ENCODE data around the gene DIPK1A. TPM values are rescaled to one million over a fixed set of nuclear protein-coding genes. Genes with fewer than 3 reads are reported as not detected.

The DIPK1A gene
- total RNA-seq, 1 donor from 2014 or later = 16.0 TPM

DNA sequence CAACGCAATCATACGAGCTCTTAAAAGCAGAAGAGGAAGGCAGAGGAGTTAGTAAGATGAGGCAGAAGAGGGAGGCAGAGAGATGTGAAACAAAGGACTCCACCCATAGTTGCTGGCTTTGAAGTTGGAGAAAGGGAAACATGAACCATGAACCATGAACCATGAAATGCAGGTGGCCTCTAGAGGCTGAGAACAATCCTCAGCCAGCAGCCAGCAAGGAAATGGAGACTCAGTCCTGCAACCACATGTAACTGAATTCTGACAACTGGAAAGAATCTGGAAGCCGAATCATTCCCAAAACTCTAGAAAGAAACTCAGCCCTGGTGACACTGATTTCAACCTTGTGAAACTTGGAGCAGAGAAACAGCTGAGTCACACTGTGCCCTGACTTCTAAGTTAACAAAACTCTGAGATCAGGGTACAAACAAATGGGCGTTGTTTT lies 10.1 kb downstream of the DIPK1A start:
- intact Hi-C loops (cut with micrococcal nuclease) = loop anchor here (1.0 to 5.0 kb wide), 5 partner anchors 9 to 92 kb away; no protein-coding TSS in a partner anchor
- ATAC-seq (ENCODE audit: low read depth) (peak; percentile 79), DNase-seq (no peak)
- ChIA-PET POLR2A (interaction anchor here (1.0 to 4.7 kb wide), 6 partner anchors 10 to 128 kb away, joined by 3 to 39 read pairs (median 6); partner anchors contain the start of genes DIPK1A, MTF2 and RPL5), CTCF (interaction anchor here (1.1 to 2.5 kb wide), 9 partner anchors 10 to 93 kb away, joined by 3 to 22 read pairs (median 5); partner anchors contain the start of gene DIPK1A)
- H3K4me3 Mint-ChIP-seq = no peak overlapping the region
- H3K4me1 Mint-ChIP-seq = peaks cover 34% of the 10 kb centered on the region
- peaks cover 5% of the 10 kb centered on the region for H3K36me3 Mint-ChIP-seq (ENCODE audit: low read depth)
- TF ChIP-seq, protein P1, sequence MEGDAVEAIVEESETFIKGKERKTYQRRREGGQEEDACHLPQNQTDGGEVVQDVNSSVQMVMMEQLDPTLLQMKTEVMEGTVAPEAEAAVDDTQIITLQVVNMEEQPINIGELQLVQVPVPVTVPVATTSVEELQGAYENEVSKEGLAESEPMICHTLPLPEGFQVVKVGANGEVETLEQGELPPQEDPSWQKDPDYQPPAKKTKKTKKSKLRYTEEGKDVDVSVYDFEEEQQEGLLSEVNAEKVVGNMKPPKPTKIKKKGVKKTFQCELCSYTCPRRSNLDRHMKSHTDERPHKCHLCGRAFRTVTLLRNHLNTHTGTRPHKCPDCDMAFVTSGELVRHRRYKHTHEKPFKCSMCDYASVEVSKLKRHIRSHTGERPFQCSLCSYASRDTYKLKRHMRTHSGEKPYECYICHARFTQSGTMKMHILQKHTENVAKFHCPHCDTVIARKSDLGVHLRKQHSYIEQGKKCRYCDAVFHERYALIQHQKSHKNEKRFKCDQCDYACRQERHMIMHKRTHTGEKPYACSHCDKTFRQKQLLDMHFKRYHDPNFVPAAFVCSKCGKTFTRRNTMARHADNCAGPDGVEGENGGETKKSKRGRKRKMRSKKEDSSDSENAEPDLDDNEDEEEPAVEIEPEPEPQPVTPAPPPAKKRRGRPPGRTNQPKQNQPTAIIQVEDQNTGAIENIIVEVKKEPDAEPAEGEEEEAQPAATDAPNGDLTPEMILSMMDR (IDR thresholded peaks at IDR 0.05) = no peak
- no peaks in the 10 kb centered on the region for H3K9me3 Mint-ChIP-seq
- no peaks in the 10 kb centered on the region for H3K27me3 Mint-ChIP-seq
- no peak overlapping the region for H3K27ac Mint-ChIP-seq

DNA sequence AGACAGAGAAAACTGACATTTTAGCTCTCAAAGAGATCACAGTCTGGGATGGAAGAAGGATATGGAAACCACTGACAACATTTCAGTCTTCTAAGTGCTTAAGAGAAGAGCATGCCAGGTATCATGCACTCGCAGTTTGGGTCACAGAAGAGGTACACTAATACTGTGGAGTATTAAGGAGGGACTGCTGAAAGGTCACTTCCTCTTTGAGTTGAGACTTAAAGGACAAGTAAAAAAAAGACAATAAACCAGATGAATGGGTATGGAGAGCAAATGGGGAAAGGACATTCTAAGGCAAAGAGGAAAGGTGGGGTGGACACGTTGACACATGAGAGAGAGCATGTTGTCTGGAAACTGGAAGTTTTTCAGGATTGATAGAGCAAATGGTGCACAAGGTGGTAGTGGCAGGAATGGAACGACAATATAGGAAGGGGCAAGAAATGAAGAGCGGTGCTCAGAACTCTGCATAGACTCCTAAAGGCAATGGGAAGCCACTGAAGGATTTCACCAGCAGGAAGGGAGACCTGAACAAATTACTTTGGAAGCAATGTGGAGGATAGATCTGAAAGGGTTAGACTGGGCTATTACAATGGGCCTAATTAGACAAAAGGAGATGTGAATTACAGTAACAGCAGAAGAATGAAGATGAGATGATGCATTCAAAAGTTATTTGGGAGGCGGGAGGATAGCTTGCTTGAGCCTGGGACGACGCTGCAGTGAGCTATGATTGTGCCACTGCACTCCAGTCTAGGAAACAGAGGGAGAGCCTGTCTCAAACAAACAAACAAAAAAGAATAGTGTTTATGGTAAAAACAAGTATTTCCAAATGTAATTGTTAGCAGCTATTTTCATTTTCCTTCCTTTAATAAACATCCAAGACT lies 11.1 kb downstream of the DIPK1A start:
- DNase-seq (no peak), ATAC-seq (ENCODE audit: low read depth) (peak; percentile 16)
- H3K36me3 Mint-ChIP-seq (ENCODE audit: low read depth) = peaks cover 5% of the 10 kb centered on the region
- H3K27ac Mint-ChIP-seq = no peak overlapping the region
- H3K9me3 Mint-ChIP-seq = no peaks in the 10 kb centered on the region
- intact Hi-C loops (cut with micrococcal nuclease) = loop anchor here (2.0 to 5.0 kb wide), 4 partner anchors 13 to 91 kb away; no protein-coding TSS in a partner anchor
- no peaks in the 10 kb centered on the region for H3K27me3 Mint-ChIP-seq
- TF ChIP-seq, protein P1 (IDR thresholded peaks at IDR 0.05) = no peak
- POLR2A ChIA-PET = interaction anchor here (0.7 to 4.7 kb wide), 8 partner anchors 11 to 129 kb away, joined by 3 to 39 read pairs (median 4); partner anchors contain the start of genes DIPK1A, MTF2 and RPL5
- H3K4me1 Mint-ChIP-seq = peaks cover 37% of the 10 kb centered on the region
- CTCF ChIA-PET = interaction anchor here (0.8 to 2.5 kb wide), 12 partner anchors 8 to 92 kb away, joined by 3 to 22 read pairs (median 4); partner anchors contain the start of gene DIPK1A
- no peak overlapping the region for H3K4me3 Mint-ChIP-seq

DNA sequence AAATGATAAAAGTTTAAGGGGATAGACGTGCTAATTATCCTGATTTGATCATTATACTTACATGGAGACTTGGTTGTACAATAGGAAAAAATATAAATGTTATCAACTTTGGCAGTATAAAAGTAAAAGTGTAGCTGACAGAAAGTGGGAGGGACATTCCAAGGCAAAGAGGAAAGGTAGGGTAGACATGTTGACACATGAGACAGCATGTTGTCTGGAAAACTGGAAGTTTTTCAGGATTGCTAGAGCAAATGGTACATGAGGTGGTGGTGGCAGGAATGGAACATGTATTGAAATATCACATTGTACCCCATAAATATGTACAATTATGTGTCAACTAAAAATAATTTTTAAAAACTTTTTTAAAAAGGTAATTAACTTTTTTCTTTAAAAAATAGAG lies 13.2 kb downstream of the DIPK1A start:
- Mint-ChIP-seq H3K4me3 (no peak overlapping the region), H3K4me1 (peaks cover 49% of the 10 kb centered on the region), H3K36me3 (ENCODE audit: low read depth) (peaks cover 5% of the 10 kb centered on the region), H3K27me3 (no peaks in the 10 kb centered on the region), H3K9me3 (no peaks in the 10 kb centered on the region), H3K27ac (peak overlapping the region; percentile 46)
- POLR2A ChIA-PET = interaction anchor here (0.8 to 4.7 kb wide), 3 partner anchors 10 to 33 kb away, joined by 3 to 39 read pairs (median 3); partner anchors contain the start of gene DIPK1A
- intact Hi-C loops (cut with micrococcal nuclease) = no loop called here
- CTCF ChIA-PET = interaction anchor here (1.1 kb wide), 1 partner anchor 8 kb away, joined by 3 read pairs; no protein-coding TSS in a partner anchor
- ATAC-seq (ENCODE audit: low read depth) = no peak
- TF ChIP-seq, protein P1 (IDR thresholded peaks at IDR 0.05) = no peak
- no peak for DNase-seq

DNA sequence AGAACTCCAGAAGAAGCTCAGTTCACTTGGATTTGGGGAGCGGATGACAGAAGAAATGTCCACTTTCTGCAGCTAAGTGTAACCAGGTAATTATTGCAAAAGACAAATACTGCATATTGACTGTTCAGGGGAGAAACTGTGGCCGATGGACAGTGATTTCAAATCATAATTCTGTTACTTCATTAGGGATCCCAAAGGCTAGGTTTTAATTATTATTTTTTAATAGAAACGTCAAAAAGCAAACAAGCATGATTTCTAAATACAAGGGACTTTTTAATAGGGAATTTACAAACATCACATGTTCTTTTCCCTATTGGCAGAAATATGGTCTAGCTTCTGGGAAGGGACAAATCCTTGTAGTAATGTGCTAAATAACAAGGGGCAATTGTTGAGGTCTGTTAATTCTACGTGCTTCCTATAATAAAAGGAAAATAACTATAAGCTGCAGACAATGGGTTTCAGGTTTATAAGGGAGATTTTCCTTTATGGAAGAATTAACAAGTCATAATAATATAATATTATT lies 15.5 kb downstream of the DIPK1A start:
- H3K36me3 Mint-ChIP-seq (ENCODE audit: low read depth) = peaks cover 7% of the 10 kb centered on the region
- no peaks in the 10 kb centered on the region for H3K27me3 Mint-ChIP-seq
- intact Hi-C loops (cut with micrococcal nuclease) = loop anchor here (1.0 kb wide), 1 partner anchor 7 kb away; no protein-coding TSS in a partner anchor
- peaks cover 68% of the 10 kb centered on the region for H3K4me1 Mint-ChIP-seq
- ChIA-PET CTCF (interaction anchor here (1.4 to 2.3 kb wide), 2 partner anchors 15 to 86 kb away, joined by 7 to 9 read pairs; partner anchors contain the start of gene DIPK1A), POLR2A (interaction anchor here (1.0 to 2.1 kb wide), 2 partner anchors 14 to 16 kb away, joined by 5 to 7 read pairs; partner anchors contain the start of gene DIPK1A)
- DNase-seq = no peak
- TF ChIP-seq, protein P1 (IDR thresholded peaks at IDR 0.05) = no peak
- peak overlapping the region; percentile 48 for H3K4me3 Mint-ChIP-seq
- peak overlapping the region; percentile 80 for H3K27ac Mint-ChIP-seq
- ATAC-seq (ENCODE audit: low read depth) = no peak
- H3K9me3 Mint-ChIP-seq = no peaks in the 10 kb centered on the region
